Mucosa of descending colon (tissue), 3 donors: ENCODE results near the gene PCED1A. TPM values are rescaled to one million over a fixed set of nuclear protein-coding genes. Genes with fewer than 3 reads are reported as not detected.

Experiments
- ATAC-seq: fragments of 200-7000 bp; cut with Tn5 transposase; one replicate; pipeline ENCODE4 v1.9.1; 2020; ENCODE audit warnings: mild to moderate bottlenecking, moderate library complexity
- DNase-seq, 3 donors: peaks; one replicate each; pipeline ENCODE4 v3.0.0-alpha.2; 2020
- H3K36me3 ChIP-seq: fragments of 200-600 bp; one replicate; pipeline ENCODE4 v1.8.0; 2021; ENCODE audit warnings: low read depth, mild to moderate bottlenecking
- H3K4me1 ChIP-seq: fragments of 200-600 bp; one replicate; pipeline ENCODE4 v1.8.0; 2021; ENCODE audit warnings: low read depth, mild to moderate bottlenecking
- H3K4me3 ChIP-seq: fragments of 200-600 bp; one replicate; pipeline ENCODE4 v1.8.0; 2021; ENCODE audit warnings: mild to moderate bottlenecking
- H3K9me3 ChIP-seq: fragments of 200-600 bp; one replicate; pipeline ENCODE4 v1.8.0; 2021; ENCODE audit warnings: mild to moderate bottlenecking
- intact Hi-C, 2 donors: fragments of 100-400 bp; cut with DNase I in 1 of 2; cut with micrococcal nuclease in 1 of 2; formaldehyde crosslinking; loops; one replicate each; pipeline versions ENCODE4 v1.11.0 to v1.11.1; 2022; cut with DNase I, micrococcal nuclease
- total RNA-seq, 3 donors: library from RNA; stranded (reverse); fragmentation: NEBNext Ultra II Directional in 2 of 3; extraction: Animal tissue kit (Norgen Biotek cat#: 25700) in 2 of 3; gene quantifications; one replicate each; pipeline versions ENCODE4 v1.2.1 to v1.2.4, GENCODE V29; 2021 to 2023
- TF ChIP-seq, protein P1 (sequence below): fragments of 200-600 bp; IDR thresholded peaks from one replicate; pipeline ENCODE4 v1.8.0; 2022; ENCODE audit warnings: antibody characterized with exemption, mild to moderate bottlenecking
- donor health status: DM: no; HTN: no; CAD: no; lungs with moderate emphysema.
- donor health status: DM: no; HTN: no; CAD: no.
- donor health status: DM: no; HTN: yes; CAD: no.

The PCED1A gene
- total RNA-seq, 3 donors from 2014 or later = 21.1 to 35.0 (median 29.6) TPM

DNA sequence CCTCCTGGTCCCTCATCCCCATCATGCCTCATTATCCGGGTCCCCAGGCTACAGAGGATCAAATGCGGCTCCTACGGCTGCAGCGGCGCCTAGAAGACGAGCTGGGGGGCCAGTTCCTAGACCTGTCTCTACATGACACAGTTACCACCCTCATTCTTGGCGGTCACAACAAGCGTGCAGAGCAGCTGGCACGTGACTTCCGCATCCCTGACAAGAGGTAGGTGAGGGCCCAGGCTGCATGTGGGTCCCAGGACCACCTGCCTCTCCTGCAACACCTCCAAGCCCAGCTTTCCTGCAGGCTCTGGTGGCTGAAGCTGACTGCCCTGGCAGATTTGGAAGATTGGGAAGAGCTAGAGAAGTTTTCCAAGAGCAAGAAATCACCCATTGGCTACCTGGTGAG is 24.6 kb upstream of the PCED1A start:
- Histone ChIP-seq H3K9me3 (no peaks in the 10 kb centered on the region), H3K4me1 (no peaks in the 10 kb centered on the region), H3K4me3 (no peak overlapping the region), H3K36me3 (no peaks in the 10 kb centered on the region)
- ATAC-seq (no peak), DNase-seq (no peak)
- TF ChIP-seq, protein P1, sequence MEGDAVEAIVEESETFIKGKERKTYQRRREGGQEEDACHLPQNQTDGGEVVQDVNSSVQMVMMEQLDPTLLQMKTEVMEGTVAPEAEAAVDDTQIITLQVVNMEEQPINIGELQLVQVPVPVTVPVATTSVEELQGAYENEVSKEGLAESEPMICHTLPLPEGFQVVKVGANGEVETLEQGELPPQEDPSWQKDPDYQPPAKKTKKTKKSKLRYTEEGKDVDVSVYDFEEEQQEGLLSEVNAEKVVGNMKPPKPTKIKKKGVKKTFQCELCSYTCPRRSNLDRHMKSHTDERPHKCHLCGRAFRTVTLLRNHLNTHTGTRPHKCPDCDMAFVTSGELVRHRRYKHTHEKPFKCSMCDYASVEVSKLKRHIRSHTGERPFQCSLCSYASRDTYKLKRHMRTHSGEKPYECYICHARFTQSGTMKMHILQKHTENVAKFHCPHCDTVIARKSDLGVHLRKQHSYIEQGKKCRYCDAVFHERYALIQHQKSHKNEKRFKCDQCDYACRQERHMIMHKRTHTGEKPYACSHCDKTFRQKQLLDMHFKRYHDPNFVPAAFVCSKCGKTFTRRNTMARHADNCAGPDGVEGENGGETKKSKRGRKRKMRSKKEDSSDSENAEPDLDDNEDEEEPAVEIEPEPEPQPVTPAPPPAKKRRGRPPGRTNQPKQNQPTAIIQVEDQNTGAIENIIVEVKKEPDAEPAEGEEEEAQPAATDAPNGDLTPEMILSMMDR = no peak
- intact Hi-C loops = no loop called here

DNA sequence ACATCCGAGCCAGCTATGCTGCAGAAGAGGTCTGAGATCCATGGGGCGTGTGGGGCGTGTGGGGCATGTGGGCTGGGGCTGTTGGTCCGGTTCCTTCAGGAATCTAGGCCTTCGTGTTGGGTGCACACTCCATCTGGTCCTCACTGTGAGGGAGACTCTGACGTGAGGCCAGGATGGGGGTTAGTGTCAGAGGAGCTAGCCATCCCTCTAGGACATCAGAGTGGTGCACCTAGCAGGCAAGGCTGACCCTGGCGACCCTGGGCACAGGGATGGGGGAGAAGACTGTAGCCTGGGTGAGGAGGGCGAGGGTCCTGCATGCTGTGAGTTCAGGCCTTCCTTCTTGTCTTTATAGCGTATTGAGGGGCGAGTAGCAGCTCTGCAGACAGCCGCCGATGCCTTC is 24.2 kb upstream of the PCED1A start:
- Histone ChIP-seq H3K4me3 (no peak overlapping the region), H3K4me1 (no peaks in the 10 kb centered on the region), H3K9me3 (no peaks in the 10 kb centered on the region), H3K36me3 (no peaks in the 10 kb centered on the region)
- TF ChIP-seq, protein P1 = no peak
- ATAC-seq (no peak), DNase-seq (no peak)
- intact Hi-C loops = no loop called here

DNA sequence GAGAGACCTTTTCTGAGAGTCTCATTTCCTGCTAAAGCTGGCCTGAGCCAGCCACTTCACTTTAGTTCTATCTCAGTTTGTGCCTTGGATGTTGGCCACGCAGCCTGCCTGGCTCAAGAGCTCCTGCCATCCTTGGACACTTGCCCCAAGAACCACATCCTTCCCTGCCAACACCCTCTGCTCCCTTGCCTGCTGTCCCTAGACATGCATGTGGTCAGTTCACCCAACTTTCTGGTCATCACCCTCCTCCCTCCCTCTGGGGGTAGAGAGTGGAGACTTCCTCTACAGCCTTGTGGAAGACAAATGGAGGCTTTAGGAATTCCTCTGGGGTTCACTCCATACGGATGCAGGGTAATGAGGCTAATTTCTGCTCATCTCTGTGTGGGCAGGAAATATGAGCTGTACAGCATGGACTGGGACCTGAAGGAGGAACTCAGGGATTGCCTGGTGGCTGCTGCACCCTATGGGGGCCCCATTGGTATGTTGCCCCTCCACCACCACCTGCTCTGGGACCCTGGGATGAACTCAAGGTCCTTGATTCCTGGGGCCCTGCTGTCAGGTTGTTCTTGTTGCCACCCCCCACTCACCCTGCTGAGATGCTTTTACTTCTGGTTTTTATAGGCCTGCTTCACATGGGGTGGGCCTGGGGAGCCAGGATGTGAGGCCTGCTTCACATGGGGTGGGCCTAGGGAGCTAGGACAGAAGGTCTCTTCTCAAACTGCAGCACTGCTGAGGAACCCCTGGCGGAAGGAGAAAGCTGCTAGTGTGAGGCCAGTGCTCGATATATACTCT is 19.1 kb upstream of the PCED1A start:
- Histone ChIP-seq H3K4me3 (no peak overlapping the region), H3K36me3 (no peaks in the 10 kb centered on the region), H3K4me1 (no peaks in the 10 kb centered on the region), H3K9me3 (no peaks in the 10 kb centered on the region)
- TF ChIP-seq, protein P1 = no peak
- no peak for ATAC-seq
- DNase-seq = no peak
- intact Hi-C loops = no loop called here

DNA sequence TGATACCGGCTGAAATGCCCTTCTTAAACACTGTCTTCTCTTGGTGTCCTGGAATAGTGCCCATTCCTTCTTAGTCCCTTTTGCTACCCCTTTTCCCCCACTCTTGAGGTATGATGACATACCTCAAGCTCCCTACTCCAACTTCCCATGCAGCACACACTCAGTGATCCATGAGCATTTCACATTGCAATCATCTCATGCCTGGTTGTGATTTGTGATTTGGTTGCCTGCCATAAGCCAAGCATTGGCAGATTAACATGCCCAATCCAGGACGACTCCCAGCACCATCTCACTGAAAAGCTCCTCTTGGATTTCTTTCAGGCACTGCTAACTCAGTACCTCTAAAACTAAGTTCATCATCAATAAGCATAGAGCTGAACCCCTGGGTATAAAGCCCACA is 18.1 kb upstream of the PCED1A start:
- DNase-seq = no peak
- no peak for ATAC-seq
- no peak overlapping the region for H3K4me3 ChIP-seq
- H3K9me3 ChIP-seq = no peaks in the 10 kb centered on the region
- H3K36me3 ChIP-seq = no peaks in the 10 kb centered on the region
- no peaks in the 10 kb centered on the region for H3K4me1 ChIP-seq
- TF ChIP-seq, protein P1 = no peak
- intact Hi-C loops = no loop called here

DNA sequence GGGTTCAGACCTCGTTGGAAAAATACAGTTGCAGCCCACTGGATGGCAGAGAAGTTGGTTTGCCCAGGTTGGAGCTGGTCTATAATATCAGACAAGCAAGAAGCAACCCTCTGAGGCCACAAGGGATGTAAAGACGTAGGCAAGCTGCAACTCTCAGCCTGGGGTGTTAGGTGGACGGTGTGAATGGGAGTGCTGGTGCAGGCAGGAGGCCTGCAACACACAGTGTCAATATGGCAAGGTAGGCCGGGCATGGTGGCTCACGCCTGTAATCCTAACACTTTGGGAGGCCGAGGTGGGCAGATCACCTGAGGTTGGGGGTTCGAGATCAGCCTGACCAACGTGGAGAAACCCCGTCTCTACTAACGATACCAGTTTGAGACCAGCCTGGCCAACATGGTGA is 10.6 kb upstream of the PCED1A start:
- Histone ChIP-seq H3K4me1 (no peaks in the 10 kb centered on the region), H3K9me3 (no peaks in the 10 kb centered on the region), H3K36me3 (no peaks in the 10 kb centered on the region), H3K4me3 (no peak overlapping the region)
- TF ChIP-seq, protein P1 = no peak
- DNase-seq (no peak), ATAC-seq (no peak)
- intact Hi-C loops = no loop called here

DNA sequence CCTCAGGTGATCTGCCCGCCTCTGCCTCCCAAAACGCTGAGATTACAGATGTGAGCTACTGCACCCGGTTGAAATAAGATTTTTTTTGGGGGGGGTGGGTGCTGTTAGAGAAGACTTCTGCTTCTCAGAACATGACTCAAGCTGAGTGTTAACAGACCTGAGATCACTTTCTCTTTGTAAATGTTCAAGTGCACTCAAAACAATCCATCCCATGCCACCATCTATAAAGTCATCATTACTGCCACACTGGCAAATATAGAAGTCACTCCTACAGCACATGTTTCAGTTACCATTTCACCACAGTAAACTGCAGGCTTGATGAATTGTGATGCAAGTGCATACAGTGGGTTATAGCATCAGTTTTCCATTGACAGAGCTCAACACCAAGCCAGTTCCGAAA is 9.1 kb upstream of the PCED1A start:
- intact Hi-C loops = no loop called here
- no peak for DNase-seq
- ATAC-seq = no peak
- no peaks in the 10 kb centered on the region for H3K36me3 ChIP-seq
- TF ChIP-seq, protein P1 = no peak
- no peak overlapping the region for H3K4me3 ChIP-seq
- H3K9me3 ChIP-seq = no peaks in the 10 kb centered on the region
- H3K4me1 ChIP-seq = no peaks in the 10 kb centered on the region
